ENCODE results near the gene CLEC16A.
A peak's percentile ranks its signal among the peaks of the same experiment; 100 is the strongest.

The CLEC16A gene

GRCh38 chr16:11092788-11093571 lies 148.6 kb downstream of the CLEC16A start:
- H3K4me3 ChIP-seq (ENCODE audit: low read depth, low read length): no peak overlapping the region
- TF ChIP-seq, protein P1, sequence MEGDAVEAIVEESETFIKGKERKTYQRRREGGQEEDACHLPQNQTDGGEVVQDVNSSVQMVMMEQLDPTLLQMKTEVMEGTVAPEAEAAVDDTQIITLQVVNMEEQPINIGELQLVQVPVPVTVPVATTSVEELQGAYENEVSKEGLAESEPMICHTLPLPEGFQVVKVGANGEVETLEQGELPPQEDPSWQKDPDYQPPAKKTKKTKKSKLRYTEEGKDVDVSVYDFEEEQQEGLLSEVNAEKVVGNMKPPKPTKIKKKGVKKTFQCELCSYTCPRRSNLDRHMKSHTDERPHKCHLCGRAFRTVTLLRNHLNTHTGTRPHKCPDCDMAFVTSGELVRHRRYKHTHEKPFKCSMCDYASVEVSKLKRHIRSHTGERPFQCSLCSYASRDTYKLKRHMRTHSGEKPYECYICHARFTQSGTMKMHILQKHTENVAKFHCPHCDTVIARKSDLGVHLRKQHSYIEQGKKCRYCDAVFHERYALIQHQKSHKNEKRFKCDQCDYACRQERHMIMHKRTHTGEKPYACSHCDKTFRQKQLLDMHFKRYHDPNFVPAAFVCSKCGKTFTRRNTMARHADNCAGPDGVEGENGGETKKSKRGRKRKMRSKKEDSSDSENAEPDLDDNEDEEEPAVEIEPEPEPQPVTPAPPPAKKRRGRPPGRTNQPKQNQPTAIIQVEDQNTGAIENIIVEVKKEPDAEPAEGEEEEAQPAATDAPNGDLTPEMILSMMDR (IDR thresholded peaks at IDR 0.05; ENCODE audit: low read depth, low read length): no peak
- no peak for DNase-seq (ENCODE audit: low read depth, low spot score)
- in situ Hi-C loops (cut with HindIII; ENCODE audit: low sequenced_read_pairs): no loop called here

DNA sequence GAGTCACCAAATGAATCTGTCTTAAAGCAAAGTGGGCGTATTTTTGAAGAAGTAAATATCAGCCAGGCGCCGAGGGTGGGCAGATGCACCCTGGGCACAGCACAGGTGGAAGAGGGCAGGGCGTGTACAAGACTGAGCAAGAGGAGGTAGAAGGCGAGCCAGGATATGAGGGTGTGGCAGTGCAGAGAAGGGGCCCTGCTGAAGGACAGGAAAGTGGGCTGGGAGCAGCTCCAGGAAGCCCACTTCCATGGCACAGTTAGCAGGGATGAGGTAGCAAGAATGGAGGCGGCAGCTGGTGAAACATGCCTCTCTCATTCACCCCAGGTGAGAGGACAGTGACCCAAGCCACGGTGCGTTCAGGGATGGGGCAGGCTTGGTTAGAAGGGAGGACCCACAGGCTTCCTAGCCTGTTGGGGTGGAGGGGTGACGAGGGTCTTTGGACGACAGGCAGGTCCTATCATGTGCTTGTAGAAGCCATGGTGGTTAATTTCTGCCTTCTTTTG lies 149.3 kb downstream of the CLEC16A start:
- TF ChIP-seq, protein P1 (IDR thresholded peaks at IDR 0.05; ENCODE audit: low read depth, low read length): no peak
- H3K4me3 ChIP-seq (ENCODE audit: low read depth, low read length): no peak overlapping the region
- in situ Hi-C loops (cut with HindIII; ENCODE audit: low sequenced_read_pairs): no loop called here
- DNase-seq (ENCODE audit: low read depth, low spot score): no peak

- TF ChIP-seq, protein P1 (IDR thresholded peaks at IDR 0.05; ENCODE audit: low read depth, low read length): no peak
- in situ Hi-C loops (cut with HindIII; ENCODE audit: low sequenced_read_pairs): no loop called here
- no peak overlapping the region for H3K4me3 ChIP-seq (ENCODE audit: low read depth, low read length)
- DNase-seq (ENCODE audit: low read depth, low spot score): peak; percentile 63
These were observed 149.9 kb downstream of the CLEC16A start for GRCh38 chr16:11094075-11094856.

GRCh38 chr16:11094857-11095565 lies 150.6 kb downstream of the CLEC16A start:
- no peak for DNase-seq (ENCODE audit: low read depth, low spot score)
- TF ChIP-seq, protein P1 (IDR thresholded peaks at IDR 0.05; ENCODE audit: low read depth, low read length): no peak
- in situ Hi-C loops (cut with HindIII; ENCODE audit: low sequenced_read_pairs): no loop called here
- no peak overlapping the region for H3K4me3 ChIP-seq (ENCODE audit: low read depth, low read length)

- H3K4me3 ChIP-seq (ENCODE audit: low read depth, low read length): no peak overlapping the region
- no peak for DNase-seq (ENCODE audit: low read depth, low spot score)
- TF ChIP-seq, protein P1 (IDR thresholded peaks at IDR 0.05; ENCODE audit: low read depth, low read length): no peak
- in situ Hi-C loops (cut with HindIII; ENCODE audit: low sequenced_read_pairs): no loop called here
These were observed 151.6 kb downstream of the CLEC16A start for GRCh38 chr16:11095935-11096334.

DNA sequence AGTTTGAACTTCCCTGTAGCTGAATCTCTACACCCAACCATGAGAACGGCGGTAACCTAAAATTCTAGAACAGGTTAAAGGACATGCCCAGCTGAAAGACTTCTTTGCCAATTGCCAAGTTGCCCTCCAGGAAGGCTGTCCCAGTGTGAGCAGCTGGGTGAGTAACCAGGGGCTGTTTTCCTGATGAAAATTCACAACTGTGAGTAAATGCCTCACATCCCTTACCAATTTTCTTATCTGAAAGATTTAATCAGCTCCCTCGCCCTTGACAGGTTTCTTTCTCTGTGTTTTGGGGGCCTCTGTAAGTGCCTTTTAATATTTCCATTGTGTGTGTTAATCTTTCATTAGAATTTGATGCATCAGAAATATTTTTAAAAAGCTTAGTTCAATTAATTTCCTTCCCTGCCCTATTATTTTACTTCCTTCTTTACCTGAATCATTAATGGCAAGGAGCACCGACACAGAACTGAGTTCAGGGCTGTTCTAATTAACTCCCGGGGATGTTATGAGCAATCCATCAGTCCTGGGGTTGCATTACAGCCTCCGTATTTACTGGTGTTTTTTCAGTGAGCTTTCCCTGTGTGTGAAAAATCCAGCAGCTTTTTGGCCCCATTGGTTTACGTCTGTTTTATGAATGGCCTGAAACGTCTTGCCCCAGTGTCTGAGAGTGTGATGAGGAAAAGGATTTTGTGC lies 152.9 kb downstream of the CLEC16A start:
- DNase-seq (ENCODE audit: low read depth, low spot score): no peak
- no peak overlapping the region for H3K4me3 ChIP-seq (ENCODE audit: low read depth, low read length)
- in situ Hi-C loops (cut with HindIII; ENCODE audit: low sequenced_read_pairs): no loop called here
- TF ChIP-seq, protein P1 (IDR thresholded peaks at IDR 0.05; ENCODE audit: low read depth, low read length): no peak
